ENCODE measurements around the gene EXOC4.

DNA sequence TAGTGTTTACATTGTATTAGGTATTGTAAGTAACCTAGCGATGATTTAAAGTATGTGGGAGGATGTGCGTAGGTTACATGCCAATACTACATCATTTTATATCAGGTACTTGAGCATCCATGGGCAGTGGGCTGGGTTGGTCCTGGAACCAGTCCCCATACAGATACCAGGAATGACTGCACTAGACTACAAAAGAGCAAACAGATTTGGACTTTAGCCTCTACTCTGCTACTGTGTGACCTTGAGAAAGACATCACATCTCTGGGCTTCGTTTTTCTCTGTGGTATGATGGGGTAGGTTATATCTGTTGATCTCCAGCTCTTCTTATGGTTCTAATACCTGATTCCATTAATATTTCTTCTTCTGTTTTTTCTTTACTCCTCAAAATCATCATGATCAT is 461.8 kb downstream of the EXOC4 start:
- no peak for TF ChIP-seq GATA2 (IDR thresholded peaks at IDR 0.05; ENCODE audit: low read depth, low read length)
- no peak for TF ChIP-seq GATA3 (IDR thresholded peaks at IDR 0.05; ENCODE audit: low read depth, low read length)

Data from SH-SY5Y (cell line).